Upper lobe of left lung (tissue), 6 donors: ENCODE results near the gene FOCAD. TPM values are rescaled to one million over a fixed set of nuclear protein-coding genes. Genes with fewer than 3 reads are reported as not detected.

Experiments
- ATAC-seq, 2 donors: fragments of 200-7000 bp; cut with Tn5 transposase; one replicate each; pipeline ENCODE4 v1.9.1; 2022; ENCODE audit warnings: mild to moderate bottlenecking in 2 of 2, moderate library complexity in 2 of 2; ENCODE audit not compliant: low FRiP score in 2 of 2
- DNase-seq, 2 donors: peaks; one replicate each; pipeline ENCODE4 v3.0.0-alpha.2; 2019 to 2020
- H3K27ac ChIP-seq, 4 donors: fragments of 200-600 bp; sonication (generic); one replicate each; pipeline ENCODE4 v1.5.1; 2016 to 2019
- H3K27me3 ChIP-seq, 4 donors: fragments of 200-600 bp; sonication (generic); one replicate each; pipeline ENCODE4 v1.5.1; 2017 to 2019
- H3K36me3 ChIP-seq, 4 donors: fragments of 200-600 bp; sonication (generic); one replicate each; pipeline ENCODE4 v1.5.1; 2016 to 2019
- H3K4me1 ChIP-seq, 4 donors: fragments of 200-600 bp; sonication (generic); one replicate each; pipeline ENCODE4 v1.5.1; 2018 to 2019
- H3K4me3 ChIP-seq, 4 donors: fragments of 200-600 bp; sonication (generic); one replicate each; pipeline ENCODE4 v1.5.1; 2017 to 2019; ENCODE audit warnings: mild to moderate bottlenecking in 2 of 4, moderate library complexity in 1 of 4
- H3K9me3 ChIP-seq, 4 donors: fragments of 200-600 bp; sonication (generic); one replicate each; pipeline ENCODE4 v1.5.1; 2018 to 2019
- EP300 ChIP-seq, 4 donors: sonication (generic); formaldehyde crosslinking; IDR thresholded peaks; one replicate each; pipeline ENCODE4 v1.5.1; 2017; ENCODE audit warnings: antibody characterized with exemption in 4 of 4, control low read depth in 2 of 4
- POLR2A ChIP-seq, 4 donors: fragments of 450-650 bp; IDR thresholded peaks; one replicate each; pipeline ENCODE4 v1.5.1; 2016 to 2017; ENCODE audit warnings: antibody characterized with exemption in 4 of 4, mild to moderate bottlenecking in 2 of 4
- POLR2AphosphoS5 ChIP-seq, 2 donors: sonication (generic); formaldehyde crosslinking; IDR thresholded peaks; one replicate each; pipeline ENCODE4 v1.5.1; 2017; ENCODE audit warnings: antibody characterized with exemption in 2 of 2
- WGBS, 2 donors: methylation state at CpG; one replicate each; pipeline ENCODE4 v1.1.5; 2017 to 2018; 5-methylcytosine and 5-hydroxymethylcytosine counted together
- total RNA-seq, 6 donors: library from RNA; depleted of rRNA in 4 of 6; stranded (reverse); fragments of >200 nt in 4 of 6; gene quantifications; one replicate each; pipeline versions ENCODE4 v1.1.0 to v1.2.1, GENCODE V29; 2016 to 2021
- TF ChIP-seq, protein P1 (sequence below), 6 experiments: fragments of 450-650 bp in 4 of 6; fragments of 200-600 bp in 2 of 6; sonication (generic) in 2 of 6; IDR thresholded peaks; one replicate each; pipeline ENCODE4 v1.5.1; 2016 to 2019; ENCODE audit warnings: antibody characterized with exemption in 6 of 6
- donor health status: DM: no; HTN: no; CAD: no; lungs with moderate emphysema.
- donor health status: DM: no; HTN: yes; CAD: no; lungs with severe emphysema.

Gene FOCAD
- total RNA-seq, 6 donors from 2014 or later, result 21.0 to 83.8 (median 28.3) TPM

DNA sequence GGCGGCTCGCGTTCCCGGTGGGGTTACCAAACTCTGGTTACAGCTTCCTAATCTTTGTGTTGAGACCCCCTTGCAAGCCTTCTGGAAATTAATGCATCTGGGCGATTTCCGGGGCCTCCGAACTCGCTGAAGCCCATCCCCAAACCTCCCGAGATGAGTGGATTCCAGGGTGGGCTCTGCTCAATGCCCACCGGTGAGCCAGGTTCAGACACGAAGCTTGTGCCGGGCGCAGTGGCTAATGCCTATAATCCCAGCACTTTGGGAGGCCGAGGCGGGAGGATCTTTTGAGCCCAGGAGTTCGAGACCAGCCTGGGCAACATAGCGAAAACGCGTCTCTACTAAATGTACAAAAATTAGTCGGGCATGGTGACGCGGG lies 347.7 kb downstream of the FOCAD start:
- H3K27me3 ChIP-seq, result no peaks in the 10 kb centered on the region
- peaks cover 4 to 26% (median 16%) of the 10 kb centered on the region in 4 donors for H3K4me1 ChIP-seq
- H3K27ac ChIP-seq, result peak overlapping the region; percentile 71 to 96 (median 85)
- DNase-seq, result no peak
- no peaks in the 10 kb centered on the region for H3K9me3 ChIP-seq
- no peaks in the 10 kb centered on the region for H3K36me3 ChIP-seq
- TF ChIP-seq, protein P1, sequence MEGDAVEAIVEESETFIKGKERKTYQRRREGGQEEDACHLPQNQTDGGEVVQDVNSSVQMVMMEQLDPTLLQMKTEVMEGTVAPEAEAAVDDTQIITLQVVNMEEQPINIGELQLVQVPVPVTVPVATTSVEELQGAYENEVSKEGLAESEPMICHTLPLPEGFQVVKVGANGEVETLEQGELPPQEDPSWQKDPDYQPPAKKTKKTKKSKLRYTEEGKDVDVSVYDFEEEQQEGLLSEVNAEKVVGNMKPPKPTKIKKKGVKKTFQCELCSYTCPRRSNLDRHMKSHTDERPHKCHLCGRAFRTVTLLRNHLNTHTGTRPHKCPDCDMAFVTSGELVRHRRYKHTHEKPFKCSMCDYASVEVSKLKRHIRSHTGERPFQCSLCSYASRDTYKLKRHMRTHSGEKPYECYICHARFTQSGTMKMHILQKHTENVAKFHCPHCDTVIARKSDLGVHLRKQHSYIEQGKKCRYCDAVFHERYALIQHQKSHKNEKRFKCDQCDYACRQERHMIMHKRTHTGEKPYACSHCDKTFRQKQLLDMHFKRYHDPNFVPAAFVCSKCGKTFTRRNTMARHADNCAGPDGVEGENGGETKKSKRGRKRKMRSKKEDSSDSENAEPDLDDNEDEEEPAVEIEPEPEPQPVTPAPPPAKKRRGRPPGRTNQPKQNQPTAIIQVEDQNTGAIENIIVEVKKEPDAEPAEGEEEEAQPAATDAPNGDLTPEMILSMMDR (IDR thresholded peaks at IDR 0.05), result no peak
- TF ChIP-seq POLR2AphosphoS5 (IDR thresholded peaks at IDR 0.05), result no peak
- no peak for TF ChIP-seq EP300 (IDR thresholded peaks at IDR 0.05)
- no peak for TF ChIP-seq POLR2A (IDR thresholded peaks at IDR 0.05)
- H3K4me3 ChIP-seq, result peak overlapping the region; percentile 57 to 75 (median 69)
- 73 to 77% methylated on average over 21 to 22 of the region's 22 CpGs for WGBS, 2 donors
- ATAC-seq, result no peak

DNA sequence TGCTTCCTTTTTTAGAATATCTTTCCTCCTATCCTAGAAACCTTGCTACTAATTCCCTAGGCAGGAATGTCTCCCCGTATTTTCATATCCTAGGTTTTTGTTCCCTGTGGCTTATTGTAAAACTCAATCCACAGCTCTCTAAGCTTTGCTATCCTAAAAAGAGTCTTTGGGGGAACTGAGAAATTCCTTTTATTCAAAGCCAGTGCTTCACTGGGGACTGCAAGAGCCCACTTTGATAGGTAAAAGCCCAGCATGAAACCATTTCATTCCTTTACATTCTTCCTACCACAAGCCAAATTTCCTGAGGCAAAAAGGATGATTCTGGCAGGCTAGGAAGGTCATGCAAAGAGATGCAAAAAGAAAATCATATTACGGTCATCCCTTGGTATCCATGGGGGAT lies 353.2 kb downstream of the FOCAD start:
- Histone ChIP-seq H3K9me3 (no peaks in the 10 kb centered on the region), H3K4me3 (no peak overlapping the region), H3K4me1 (no peaks in the 10 kb centered on the region), H3K36me3 (no peaks in the 10 kb centered on the region), H3K27me3 (no peaks in the 10 kb centered on the region), H3K27ac (no peak overlapping the region)
- WGBS, 2 donors, result 98 to 100% methylated on average over 2 of the region's 2 CpGs
- no peak for TF ChIP-seq POLR2A (IDR thresholded peaks at IDR 0.05)
- TF ChIP-seq EP300 (IDR thresholded peaks at IDR 0.05), result no peak
- TF ChIP-seq, protein P1 (IDR thresholded peaks at IDR 0.05), result no peak
- TF ChIP-seq POLR2AphosphoS5 (IDR thresholded peaks at IDR 0.05), result no peak
- DNase-seq, result no peak
- ATAC-seq, result no peak

DNA sequence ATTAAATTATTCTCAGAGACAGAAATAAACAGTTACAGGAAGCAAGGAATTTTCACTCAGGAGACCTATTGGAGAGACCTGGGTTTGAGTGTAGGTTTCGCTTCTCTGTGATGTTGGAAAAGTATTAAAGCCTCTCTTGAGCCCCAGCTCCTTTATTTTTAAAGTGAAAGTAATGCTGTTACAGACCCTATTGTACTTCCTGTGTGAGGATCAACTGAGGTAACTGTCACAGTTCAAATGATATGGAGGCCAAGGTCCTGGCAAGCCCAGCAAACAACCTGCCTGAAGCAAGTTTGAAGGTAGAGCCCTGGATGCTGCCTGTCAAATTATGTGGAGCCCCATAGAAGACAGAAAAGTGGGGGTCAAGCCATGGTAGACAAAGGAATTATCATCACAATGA lies 355.2 kb downstream of the FOCAD start:
- no peak for TF ChIP-seq POLR2A (IDR thresholded peaks at IDR 0.05)
- no peak for TF ChIP-seq EP300 (IDR thresholded peaks at IDR 0.05)
- TF ChIP-seq, protein P1 (IDR thresholded peaks at IDR 0.05), result no peak
- no peak for TF ChIP-seq POLR2AphosphoS5 (IDR thresholded peaks at IDR 0.05)
- WGBS, 2 donors, result 94 to 100% methylated on average over 1 of the region's 1 CpG
- ATAC-seq (no peak), DNase-seq (no peak)
- Histone ChIP-seq H3K4me3 (no peak overlapping the region), H3K36me3 (no peaks in the 10 kb centered on the region), H3K27me3 (no peaks in the 10 kb centered on the region), H3K4me1 (no peaks in the 10 kb centered on the region), H3K9me3 (no peaks in the 10 kb centered on the region), H3K27ac (no peak overlapping the region)

DNA sequence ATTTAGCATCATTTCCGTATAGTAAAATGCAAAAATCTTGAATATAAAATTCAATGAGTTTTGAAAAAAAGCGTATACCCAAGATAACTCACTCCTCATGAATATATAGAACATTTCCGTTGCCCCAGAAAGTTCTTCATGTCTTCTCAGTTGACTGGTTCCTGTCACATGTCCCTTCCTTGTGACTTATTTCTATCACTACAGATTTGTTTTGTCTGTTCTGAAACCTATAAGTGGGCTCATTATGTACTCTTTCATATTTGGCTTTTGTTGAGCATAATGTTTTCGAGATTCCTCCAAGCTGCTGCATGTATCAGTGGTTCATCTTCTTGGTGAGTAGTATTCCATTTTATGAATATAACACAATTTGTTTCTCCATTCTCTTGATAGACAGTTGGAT lies 358.4 kb downstream of the FOCAD start:
- Histone ChIP-seq H3K9me3 (no peaks in the 10 kb centered on the region), H3K4me1 (no peaks in the 10 kb centered on the region), H3K36me3 (no peaks in the 10 kb centered on the region), H3K27ac (no peak overlapping the region), H3K27me3 (no peaks in the 10 kb centered on the region), H3K4me3 (no peak overlapping the region)
- no peak for ATAC-seq
- TF ChIP-seq POLR2A (IDR thresholded peaks at IDR 0.05), result no peak
- TF ChIP-seq, protein P1 (IDR thresholded peaks at IDR 0.05), result no peak
- no peak for TF ChIP-seq POLR2AphosphoS5 (IDR thresholded peaks at IDR 0.05)
- no peak for TF ChIP-seq EP300 (IDR thresholded peaks at IDR 0.05)
- WGBS, 2 donors, result 93 to 97% methylated on average over 4 of the region's 4 CpGs
- no peak for DNase-seq

DNA sequence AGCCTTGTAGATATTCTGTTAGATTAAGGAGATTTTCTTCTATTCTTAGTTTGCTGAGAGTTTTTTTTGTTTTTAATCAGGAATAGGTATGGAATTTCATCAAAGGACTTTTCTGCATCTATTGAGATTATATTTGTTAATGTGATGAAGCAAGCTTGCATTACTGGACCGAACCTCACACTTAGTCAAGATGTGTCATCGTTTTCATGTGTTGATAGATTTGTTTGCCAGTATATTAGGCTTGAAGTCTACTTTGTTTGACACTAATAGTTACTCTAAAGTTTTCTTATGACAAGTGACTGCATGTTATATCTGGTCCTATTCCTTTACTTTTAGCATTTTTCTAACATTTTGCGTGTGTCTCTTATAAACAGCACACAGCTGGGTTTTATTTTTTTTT lies 359.8 kb downstream of the FOCAD start:
- H3K27me3 ChIP-seq, result no peaks in the 10 kb centered on the region
- ATAC-seq, result no peak
- TF ChIP-seq, protein P1 (IDR thresholded peaks at IDR 0.05), result no peak
- TF ChIP-seq EP300 (IDR thresholded peaks at IDR 0.05) (no peak), POLR2A (IDR thresholded peaks at IDR 0.05) (no peak), POLR2AphosphoS5 (IDR thresholded peaks at IDR 0.05) (no peak)
- no peak overlapping the region for H3K27ac ChIP-seq
- H3K4me3 ChIP-seq, result no peak overlapping the region
- WGBS, 2 donors, result 95 to 98% methylated on average over 3 of the region's 3 CpGs
- H3K36me3 ChIP-seq, result no peaks in the 10 kb centered on the region
- DNase-seq, result no peak
- H3K4me1 ChIP-seq, result no peaks in the 10 kb centered on the region
- no peaks in the 10 kb centered on the region for H3K9me3 ChIP-seq
